HG02981 (cell line): ENCODE data around the gene RAB8A.
A peak's percentile ranks its signal among the peaks of the same experiment; 100 is the strongest.
"Not testable (repeated sequence)": the region's sequence is repeated elsewhere in the genome, so short reads cannot be mapped to it uniquely, and the experiment has no call there.

ENCODE experiments used
- ATAC-seq: cut with Tn5 transposase; IDR thresholded peaks from one replicate; pipeline ENCODE4 v1.9.1; 2021; ENCODE audit warnings: mild to moderate bottlenecking, moderate library complexity; ENCODE audit not compliant: unreplicated experiment

The RAB8A gene

DNA sequence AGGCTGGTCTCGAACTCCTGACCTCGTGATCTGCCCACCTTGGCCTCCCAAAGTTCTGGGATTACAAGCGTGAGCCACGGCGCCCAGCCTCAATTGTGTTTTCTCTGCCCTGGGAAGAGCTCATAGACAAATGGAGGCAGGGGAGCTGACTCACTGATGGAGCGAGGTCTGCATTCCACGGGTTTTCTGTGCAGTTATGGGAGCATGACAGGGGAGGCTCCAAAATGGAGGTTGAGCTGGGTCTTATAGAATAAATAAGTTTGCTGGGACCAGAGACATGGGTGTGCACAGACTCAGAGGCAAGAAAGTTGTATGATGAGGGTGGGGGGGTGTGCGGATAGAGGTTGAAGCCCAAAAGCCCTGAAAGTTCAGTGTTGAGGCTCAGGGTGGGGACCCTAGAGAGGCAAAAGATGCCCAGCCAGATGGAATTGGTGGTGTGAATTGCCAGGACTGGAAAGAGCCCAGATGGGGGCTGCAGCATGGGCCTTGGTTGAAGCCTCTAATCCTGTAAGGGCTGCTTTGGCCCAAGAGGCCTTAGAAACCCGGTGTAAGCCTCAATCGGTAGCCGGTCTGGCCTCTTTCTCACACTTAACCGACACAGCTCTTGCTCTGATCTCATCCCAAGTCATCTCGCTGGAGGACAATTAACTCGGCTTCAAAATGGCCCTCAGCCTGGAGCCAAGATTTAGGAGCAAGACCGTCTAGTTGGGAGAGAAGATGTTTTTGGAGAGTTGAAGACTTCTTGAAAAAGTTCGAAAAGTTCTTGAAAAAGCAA lies 33.5 kb upstream of the RAB8A start:
- no peak for ATAC-seq

DNA sequence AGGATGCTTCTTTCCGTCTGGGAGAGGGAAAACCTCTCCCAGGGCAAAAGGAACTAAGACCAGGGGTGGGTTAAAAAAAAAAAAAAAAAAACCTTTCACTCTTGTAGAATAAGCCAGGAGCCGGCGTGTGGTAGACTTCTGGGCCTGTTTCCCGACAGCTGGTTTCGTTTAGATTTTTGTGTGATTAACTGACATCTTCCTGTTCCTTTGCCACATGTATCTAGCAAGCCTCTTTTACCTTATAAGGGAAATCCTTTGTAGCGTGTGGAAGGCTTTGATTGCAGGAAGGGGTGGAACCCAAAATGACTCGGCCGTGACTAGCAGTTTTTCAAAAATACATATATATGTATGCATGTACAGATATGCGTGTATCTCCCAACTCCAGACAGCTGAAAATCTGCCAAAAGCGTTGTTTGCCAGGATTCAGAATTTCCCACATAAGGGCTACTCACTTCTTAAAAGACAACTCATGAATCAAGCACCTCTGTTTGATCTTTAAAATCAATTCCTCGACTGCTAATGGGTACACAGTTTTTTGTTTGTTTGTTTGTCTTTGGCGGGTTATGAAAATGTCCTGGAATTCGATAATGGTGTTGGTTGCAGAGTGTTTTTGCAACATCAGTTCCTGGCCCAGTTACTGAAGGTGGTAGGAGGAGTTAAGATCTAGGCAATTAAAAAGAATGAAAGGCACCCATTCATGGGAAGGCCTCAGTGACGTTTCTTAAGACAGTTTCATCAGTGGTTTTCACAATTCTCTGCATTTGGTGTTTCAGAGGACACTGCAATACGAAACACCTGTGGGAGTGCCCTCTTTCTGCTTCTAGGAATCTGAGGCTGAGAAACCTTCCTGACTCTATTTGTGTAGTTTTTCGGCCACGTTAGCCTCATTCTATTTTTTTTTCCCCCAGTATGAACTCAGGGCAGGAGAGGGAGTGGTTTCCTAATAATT lies 32.7 kb upstream of the RAB8A start:
- peak; percentile 41 for ATAC-seq

DNA sequence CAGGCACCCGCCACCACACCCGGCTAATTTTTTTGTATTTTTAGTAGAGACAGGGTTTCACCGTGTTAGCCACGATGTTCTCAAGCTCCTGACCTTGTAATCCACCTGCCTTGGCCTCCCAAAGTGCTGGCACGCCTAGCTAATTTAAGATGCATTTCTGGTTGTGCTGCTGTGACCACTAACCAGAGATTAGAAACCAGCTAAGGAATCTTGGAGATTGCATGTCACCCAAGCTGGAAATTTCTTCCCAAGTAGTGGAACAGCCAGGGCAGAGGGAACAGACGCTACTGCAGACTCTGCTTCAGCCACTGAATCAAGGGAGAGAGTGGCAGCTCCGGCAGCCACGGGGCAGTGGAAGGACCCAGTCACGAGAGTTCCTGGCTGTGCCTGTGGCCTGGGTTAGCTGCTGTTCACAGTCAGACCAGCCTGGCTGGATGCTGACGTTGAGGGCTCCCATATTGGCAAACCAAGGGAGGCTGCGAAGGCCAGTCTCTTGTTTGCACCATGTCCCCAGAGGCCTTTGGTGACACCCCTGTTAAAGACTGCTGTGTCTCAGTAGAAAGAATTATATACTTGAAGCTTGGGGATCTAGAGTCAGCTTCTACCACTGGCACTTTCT lies 27.5 kb upstream of the RAB8A start:
- no peak for ATAC-seq

DNA sequence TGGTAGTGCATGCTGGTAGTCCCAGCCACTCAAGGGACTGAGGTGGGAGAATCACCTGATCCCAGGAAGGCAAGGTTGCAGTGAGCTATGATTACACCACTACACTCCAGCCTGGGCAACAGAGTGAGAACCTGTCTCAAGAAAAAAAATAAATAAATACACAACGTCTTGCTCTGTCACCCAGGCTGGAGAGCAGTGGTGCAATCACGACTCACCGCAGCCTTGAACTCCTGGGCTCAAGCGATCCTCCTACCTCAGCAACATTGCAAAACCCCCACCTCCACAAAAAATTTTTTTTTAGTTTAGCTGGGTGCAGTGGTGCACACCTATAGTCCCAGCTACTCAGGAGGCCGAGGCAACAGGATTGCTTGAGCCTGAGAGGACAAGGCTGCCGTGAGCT lies 26.6 kb upstream of the RAB8A start:
- ATAC-seq = no peak

DNA sequence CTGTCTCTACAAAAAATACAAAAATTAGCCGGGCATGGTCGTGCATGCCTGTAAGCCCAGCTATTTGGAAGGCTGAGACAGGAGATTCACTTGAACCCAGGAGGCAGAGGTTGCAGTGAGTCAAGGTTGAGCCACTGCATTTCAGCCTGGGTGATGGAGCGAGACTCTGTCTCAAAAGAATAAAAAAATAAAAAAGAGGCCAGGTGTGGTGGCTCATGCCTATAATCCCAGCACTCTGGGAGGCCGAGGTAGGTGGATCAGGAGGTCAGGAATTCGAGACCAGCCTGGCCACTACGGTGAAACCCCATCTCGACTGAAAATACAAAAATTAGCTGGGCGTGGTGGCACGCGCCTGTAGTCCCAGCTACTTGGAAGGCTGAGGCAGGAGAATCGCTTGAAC lies 24.3 kb upstream of the RAB8A start:
- ATAC-seq = not testable (repeated sequence)

DNA sequence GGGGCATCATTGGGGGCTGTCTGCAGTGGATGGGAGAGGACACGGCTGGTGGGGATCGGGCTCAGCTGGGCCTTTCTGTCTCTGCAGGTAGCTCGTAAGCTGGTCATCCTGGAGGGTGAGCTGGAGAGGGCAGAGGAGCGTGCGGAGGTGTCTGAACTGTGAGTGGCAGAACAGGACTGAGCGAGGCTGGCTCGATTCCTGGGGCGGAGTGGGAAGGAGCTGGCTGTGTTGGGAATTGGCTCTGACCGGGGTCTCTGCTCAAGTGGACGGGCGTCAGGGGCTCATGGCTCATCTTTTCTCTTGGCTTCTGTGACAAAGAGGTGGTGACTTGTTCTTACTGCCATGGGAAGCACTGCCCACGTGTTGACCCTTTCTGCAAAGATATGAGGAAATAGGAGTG lies 23.7 kb upstream of the RAB8A start:
- ATAC-seq = no peak

DNA sequence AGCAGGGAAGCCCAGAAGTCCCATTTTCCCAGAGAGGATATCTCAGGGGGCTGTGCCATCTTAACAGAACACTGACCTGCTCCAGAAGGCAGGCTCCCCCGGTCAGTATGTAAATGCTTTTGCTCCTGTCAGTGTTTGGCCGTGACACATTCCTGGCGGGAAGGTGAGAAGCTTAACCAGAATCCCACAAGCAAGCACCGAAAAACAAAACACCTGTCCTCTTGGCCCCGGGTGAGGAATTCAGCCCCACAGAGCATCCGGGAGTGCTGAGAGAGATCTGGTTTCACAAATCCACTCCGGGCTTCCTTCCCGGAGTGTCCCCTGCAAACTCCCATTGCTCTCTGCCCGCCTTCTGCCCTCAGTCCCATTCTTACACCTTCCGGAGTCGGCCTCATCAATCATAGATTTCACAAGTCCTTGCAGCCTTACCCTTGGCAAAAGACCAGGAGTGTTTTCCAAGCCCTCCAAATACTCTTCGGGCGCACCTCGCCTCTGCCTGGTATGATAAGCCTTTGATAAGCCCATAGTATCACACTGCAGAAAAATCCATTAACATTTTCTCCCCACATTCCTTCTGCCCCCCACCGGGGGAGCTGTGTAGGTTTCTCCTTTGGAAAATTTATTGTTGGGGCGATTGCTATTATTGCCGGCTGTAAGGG lies 23.2 kb upstream of the RAB8A start:
- ATAC-seq = no peak

DNA sequence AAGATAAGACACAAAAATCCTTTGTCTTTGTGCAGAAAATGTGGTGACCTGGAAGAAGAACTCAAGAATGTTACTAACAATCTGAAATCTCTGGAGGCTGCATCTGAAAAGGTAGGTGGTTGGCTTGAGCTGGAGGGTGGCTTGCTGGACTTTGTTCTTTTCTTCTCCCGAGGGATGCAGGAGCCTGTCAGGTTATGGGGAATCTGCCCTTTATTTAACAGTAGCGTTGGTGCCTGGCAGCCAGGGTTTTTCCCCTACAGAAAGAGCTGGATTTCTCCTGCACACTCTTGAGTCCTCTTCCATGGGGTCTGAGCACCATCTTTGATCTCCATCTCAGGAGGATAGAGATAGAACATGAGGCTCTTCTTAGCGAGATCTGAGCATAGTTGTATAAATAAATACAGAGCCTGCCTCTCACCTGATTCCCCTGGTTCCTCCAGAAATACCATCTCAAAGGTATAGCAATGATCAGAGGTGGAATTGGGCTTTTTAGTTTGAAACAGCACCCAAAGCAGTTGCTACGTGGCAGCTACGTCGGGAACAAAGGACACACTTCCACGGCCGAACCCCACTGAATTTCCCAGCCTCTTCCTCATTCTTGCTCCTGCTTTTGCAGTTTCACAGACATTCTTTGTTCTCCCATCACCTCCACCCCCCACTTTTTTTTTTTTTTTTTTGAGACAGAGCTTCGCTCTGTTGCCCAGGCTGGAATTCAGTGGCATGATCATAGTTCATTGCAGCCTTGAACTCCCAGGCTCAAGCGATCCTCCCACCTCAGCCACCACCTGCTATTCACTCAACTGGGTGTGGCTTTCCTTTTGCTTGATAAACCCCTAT lies 22.5 kb upstream of the RAB8A start:
- ATAC-seq = no peak

DNA sequence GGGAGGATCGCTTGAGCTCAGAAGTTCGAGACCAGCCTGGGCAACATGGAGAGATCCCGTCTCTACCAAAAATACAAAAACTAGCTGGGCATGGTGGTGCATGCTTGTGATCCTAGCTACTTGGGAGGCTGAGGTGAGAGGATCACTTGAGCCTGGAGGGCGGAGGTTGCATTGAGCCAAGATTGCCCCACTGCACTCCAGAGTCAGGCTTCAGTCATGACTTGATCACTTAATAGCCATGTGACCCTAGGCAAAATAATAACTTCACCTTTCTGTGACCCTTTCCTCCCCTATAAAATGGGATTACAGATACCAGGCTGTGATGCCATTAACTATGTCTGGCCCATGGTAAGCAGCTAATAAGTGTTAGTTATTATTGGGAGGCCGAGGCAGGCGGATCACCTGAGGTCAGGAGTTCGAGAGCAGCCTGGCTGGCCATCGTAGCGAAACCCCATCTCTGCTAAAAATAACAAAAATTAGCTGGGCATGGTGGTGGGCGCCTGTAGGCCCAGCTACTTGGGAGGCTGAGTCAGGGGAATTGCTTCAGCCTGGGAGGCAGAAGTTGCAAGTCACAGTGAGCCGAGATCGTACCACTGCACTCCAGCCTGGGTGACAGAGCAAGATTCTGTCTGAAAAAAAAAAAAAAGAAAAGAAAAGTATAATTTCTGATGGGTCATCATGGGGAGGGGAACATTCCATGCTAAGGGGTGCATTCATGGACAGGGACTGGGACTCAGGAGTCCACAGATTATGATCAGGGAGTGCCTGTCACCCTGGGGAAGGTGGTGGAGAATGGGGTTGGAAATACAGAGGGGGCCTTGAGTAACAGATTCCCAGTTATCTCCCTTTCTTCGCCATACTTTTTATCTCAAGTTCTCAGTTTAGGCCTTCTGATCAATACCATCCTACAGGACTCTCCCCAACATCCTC lies 19.9 kb upstream of the RAB8A start:
- no peak for ATAC-seq

DNA sequence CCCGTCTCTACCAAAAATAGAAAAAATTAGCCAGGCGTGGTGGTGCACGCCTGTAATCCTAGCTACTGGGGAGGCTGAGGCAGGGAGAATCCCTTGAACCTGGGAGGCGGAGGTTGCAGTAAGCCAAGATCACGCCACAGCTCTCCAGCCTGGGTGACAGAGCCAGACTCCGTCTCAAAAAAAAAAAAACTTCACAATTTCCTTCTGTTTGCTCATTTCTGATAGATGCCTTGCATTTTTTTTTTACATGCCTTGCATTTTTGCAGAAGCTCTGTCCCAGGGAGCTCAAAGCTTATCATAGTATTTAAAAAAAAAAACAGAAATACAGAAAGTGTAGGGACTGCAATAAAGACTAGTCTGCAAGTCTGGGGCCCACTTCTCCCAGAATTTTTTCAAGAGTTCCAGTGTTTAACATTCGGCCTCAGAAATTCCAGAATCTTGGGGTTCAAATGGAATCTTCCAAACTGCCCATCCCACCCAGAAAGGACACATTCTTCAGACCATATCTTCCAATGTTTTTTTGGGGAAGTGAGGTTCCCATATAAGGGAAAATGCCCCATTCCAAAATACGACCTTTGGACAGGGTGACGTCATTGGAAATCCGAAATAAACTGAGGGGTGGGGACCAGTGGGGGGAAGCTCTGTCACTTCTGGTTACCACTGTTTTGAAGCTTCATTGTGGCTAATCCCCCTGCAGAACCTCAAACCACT lies 17.2 kb upstream of the RAB8A start:
- no peak for ATAC-seq

DNA sequence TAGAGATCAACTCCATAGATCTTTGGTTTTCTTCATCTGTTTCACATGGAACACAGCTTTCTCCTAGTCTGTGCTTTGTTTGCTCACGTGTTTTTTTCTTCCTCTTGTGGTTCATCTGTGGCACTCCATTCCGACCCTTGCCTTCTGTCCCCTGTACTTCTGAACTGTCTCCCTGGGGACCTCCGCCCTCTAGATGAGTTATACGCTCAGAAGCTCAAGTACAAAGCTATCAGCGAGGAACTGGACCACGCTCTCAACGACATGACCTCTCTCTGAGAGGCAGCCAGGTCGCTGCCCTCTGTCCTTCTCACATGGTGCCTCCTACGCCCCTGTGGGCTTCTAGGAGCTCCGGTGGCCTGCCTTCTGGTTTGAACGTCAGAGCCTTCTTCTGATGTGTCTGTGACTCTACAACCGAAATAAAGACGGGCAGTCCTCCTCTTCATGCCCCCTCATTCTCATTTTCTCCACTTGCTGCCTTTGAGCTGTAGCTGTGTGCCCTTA lies 16.6 kb upstream of the RAB8A start:
- no peak for ATAC-seq

DNA sequence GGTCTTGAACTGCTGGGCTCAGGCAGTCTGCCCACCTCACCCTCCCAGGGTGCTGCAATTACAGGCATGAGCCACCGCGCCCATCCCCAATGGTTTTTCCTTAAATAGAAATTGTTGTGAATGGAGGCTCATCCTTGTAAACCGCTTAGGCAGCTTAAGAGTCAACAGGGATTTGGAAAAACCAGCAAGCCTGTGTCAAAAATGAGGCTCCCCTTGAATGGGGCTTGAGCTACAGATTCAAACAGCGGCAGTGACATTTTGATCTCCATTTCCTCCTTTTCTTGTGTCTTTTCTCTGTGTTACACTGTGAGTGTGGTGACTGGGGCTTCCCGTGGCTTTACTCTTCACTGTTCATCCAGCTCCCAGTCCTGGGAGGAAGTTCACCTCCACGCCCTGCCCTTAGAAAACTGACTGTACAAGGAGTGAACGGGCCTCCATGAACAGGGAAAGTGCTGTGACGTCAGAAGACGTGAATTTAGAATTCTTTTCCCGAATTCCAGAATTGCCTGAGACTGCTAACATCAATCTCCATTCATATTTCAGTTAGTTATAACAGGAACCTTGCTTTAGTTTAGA lies 15.3 kb upstream of the RAB8A start:
- no peak for ATAC-seq

DNA sequence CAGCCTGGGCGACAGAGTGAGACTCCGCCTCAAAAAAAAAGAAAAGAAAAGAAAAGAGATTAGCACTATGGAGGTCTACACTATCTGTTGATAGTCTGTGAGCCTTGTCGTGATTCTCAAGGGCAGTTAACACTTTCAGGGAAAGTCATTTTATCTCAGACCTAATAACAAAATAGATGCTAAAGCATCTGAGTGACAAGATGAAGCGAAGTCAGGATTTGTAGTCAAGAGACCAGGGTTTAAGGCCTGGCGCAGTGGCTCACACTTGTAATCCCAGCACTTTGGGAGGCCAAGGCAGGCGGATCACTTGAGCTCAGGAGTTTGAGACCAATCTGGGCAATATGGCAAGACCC lies 13.3 kb upstream of the RAB8A start:
- ATAC-seq = no peak

DNA sequence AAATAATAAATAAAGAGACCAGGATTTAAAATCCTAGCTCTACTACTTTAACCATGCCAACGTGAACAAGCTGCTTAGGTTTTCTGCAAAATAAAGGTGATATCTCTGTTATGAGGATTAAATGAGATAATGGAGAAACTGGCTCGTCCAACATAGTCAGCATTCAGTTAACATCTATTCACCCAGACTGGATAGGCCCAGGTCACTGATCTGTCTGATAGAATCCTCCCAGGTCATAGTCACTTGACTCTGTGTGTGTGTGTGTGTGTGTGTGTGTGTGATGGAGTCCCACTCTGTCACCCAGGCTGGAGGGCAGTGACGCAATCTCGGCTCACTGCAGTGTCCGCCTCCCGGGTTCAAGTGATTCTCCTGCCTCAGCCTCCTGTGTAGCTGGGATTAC lies 12.9 kb upstream of the RAB8A start:
- ATAC-seq = no peak

DNA sequence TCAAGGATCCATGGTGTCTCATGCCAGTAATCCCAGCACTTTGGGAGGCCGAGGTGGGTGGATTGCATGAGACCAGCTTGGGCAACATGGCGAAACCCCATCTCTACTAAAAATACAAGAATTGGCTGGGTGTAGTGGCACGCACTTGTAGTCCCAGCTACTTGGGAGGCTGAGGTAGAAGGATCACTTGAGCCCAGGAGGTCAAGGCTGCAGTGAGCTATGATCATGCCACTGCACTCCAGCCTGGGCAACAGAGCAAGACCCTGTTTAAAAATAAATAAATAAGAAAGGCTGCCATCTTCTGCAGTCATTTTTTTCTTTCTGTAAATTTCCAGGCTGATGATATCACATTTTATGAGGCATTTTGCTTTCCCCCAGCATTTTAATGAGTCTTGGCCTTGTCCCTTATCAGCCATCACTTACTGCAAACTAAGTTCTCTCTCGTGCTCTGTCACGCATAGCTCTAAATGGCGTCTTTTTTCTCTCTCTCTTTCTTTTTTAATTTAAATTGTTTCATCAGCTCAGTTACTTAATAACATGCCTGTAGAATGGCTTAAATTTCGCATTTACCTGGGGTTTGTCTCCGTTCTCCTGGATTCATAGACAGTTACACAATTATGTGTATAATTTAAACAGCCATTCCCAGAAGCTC lies 12.2 kb upstream of the RAB8A start:
- not testable (repeated sequence) for ATAC-seq

DNA sequence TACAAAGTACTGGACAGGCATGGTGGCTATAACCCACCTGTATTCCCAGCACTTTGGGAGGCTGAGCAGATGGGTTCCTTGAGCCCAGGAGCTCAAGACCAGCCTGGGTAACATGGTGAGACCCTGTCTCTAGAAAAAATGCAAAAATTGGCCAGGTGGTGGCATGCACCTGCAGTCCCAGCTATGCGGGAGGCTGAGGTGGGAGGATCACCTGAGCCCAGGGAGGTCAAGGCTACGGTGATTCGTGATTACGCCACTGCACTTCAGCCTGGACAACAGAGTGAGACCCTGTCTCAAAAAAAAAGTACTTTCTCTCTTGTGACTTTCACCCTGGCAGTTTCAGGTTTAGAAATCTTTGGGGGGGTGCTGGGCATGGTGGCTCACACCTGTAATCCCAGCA lies 11.2 kb upstream of the RAB8A start:
- no peak for ATAC-seq

DNA sequence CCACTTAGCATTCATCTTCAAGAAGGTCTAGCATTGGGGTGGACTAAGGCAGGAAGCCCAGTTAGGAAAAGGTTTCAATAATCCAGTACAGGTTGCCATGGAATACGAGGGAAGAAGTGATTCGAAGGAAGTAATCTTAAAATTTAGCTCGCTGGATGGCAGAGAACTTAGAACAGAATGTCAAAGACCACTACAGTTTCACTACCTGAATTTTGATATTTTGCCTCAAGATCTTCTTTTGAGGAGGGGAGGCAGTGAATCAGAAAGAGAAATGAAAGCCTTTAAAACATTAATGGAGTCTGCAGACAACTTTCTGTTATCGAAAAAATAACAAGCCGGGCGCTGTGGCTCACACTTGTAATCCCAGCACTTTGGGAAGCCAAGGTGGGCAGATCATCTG lies 7.0 kb upstream of the RAB8A start:
- no peak for ATAC-seq

DNA sequence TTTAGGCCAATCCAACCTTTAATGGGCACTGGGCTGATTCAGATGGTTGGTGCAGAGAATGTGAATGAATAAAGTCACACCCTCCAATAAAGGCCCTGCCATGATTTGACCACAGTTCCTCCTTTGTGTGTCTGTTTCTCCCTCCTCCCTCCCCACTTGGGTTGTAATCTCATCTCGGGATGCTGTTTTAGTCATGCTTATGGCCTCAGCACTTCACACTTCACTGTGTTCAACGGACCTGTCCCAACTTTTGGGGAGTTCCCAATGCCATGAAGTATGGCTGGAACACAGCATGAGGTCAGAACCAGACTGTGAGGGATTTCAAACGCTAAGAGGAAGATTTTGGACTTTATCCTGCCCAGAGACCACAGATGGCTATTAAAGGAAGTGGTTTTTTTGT lies 5.6 kb upstream of the RAB8A start:
- no peak for ATAC-seq
